ENCODE results near the gene CPEB1. TPM values are rescaled to one million over a fixed set of nuclear protein-coding genes. Genes with fewer than 3 reads are reported as not detected.
A peak's percentile ranks its signal among the peaks of the same experiment; 100 is the strongest.

CPEB1 gene
- total RNA-seq (2014; rRNA removed; shearing (Covaris generic)) = 5.2 and 6.6 TPM in 2 replicates

GRCh38 chr15:82647045-82647834 lies at the start of gene CPEB1:
CPEB1 (minus strand) TSS chr15:82647363; CDS start chr15:82628459, 18,904 bp downstream.
- peak; percentile 35 for DNase-seq (ENCODE audit: low spot score)

- DNase-seq (ENCODE audit: low spot score) = no peak
These were observed 45.0 kb upstream of the CPEB1 start for GRCh38 chr15:82692171-82692570.

- no peak for DNase-seq (ENCODE audit: low spot score)
These were observed 42.0 kb upstream of the CPEB1 start for GRCh38 chr15:82689147-82689546.

- DNase-seq (ENCODE audit: low spot score) = no peak
These were observed 41.5 kb upstream of the CPEB1 start for GRCh38 chr15:82688691-82689090.

- no peak for DNase-seq (ENCODE audit: low spot score)
These were observed 34.2 kb upstream of the CPEB1 start for GRCh38 chr15:82681371-82681770.

GRCh38 chr15:82680200-82681102 lies 33.3 kb upstream of the CPEB1 start:
- DNase-seq (ENCODE audit: low spot score) = no peak

GRCh38 chr15:82679626-82680199 lies 32.5 kb upstream of the CPEB1 start:
- DNase-seq (ENCODE audit: low spot score) = no peak

GRCh38 chr15:82677720-82678323 lies 30.7 kb upstream of the CPEB1 start:
- no peak for DNase-seq (ENCODE audit: low spot score)

GRCh38 chr15:82674873-82675272 lies 27.7 kb upstream of the CPEB1 start:
- DNase-seq (ENCODE audit: low spot score) = no peak

- no peak for DNase-seq (ENCODE audit: low spot score)
These were observed 23.5 kb upstream of the CPEB1 start for GRCh38 chr15:82670699-82671098.

GRCh38 chr15:82666606-82667005 lies 19.4 kb upstream of the CPEB1 start:
- DNase-seq (ENCODE audit: low spot score) = no peak

GRCh38 chr15:82664021-82664420 lies 16.9 kb upstream of the CPEB1 start:
- DNase-seq (ENCODE audit: low spot score) = no peak

- no peak for DNase-seq (ENCODE audit: low spot score)
These were observed 16.0 kb upstream of the CPEB1 start for GRCh38 chr15:82663186-82663600.

- no peak for DNase-seq (ENCODE audit: low spot score)
These were observed 15.5 kb upstream of the CPEB1 start for GRCh38 chr15:82662641-82663040.

GRCh38 chr15:82660378-82660777 lies 13.2 kb upstream of the CPEB1 start:
- no peak for DNase-seq (ENCODE audit: low spot score)

- DNase-seq (ENCODE audit: low spot score) = no peak
These were observed 9.6 kb upstream of the CPEB1 start for GRCh38 chr15:82656641-82657266.

- DNase-seq (ENCODE audit: low spot score) = no peak
These were observed 8.4 kb upstream of the CPEB1 start for GRCh38 chr15:82655606-82656005.

GRCh38 chr15:82653483-82654168 lies 6.5 kb upstream of the CPEB1 start:
- DNase-seq (ENCODE audit: low spot score) = no peak

GRCh38 chr15:82651708-82652107 lies 4.5 kb upstream of the CPEB1 start:
- no peak for DNase-seq (ENCODE audit: low spot score)

GRCh38 chr15:82650046-82650670 lies 3.0 kb upstream of the CPEB1 start:
- DNase-seq (ENCODE audit: low spot score) = no peak

Measured in H4 (cell line).